ENCODE measurements around the gene PRR33.

DNA sequence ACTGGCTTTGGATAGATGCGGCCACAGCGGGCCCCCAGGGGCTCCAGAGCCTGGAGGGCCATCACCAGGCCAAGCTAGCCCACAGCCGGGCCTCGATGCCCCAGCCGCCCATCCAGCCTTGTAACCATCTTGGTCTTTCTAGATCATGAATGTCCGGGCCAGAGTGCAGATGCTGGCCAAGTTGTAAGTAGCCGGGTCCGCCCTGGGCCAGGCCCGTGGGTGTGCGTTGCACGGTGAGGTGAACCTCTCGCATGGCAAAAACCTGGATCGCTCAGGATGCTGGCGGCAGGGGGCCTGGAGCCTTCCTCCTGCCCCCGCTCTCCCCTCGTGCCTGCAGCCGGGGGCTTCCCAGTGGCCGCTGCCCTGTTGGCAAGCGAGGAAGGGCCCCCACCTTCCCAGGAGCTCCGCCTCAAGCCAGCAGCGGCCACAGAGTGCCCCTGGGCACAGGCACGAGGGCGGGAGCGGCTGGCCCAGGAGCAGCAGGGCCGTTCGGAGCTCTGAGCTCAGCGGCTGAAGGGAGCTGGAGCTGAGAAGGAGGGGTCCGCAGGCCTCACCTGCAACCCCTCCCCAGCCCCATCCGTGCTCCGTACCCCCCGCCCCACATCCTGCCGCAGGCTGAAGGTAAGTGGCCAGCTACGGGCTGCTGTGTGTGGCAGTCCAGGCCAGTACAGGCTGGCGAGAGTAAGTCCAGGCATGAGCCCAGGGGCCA lies 44.5 kb upstream of the PRR33 start:
- TF ChIP-seq, protein P1, sequence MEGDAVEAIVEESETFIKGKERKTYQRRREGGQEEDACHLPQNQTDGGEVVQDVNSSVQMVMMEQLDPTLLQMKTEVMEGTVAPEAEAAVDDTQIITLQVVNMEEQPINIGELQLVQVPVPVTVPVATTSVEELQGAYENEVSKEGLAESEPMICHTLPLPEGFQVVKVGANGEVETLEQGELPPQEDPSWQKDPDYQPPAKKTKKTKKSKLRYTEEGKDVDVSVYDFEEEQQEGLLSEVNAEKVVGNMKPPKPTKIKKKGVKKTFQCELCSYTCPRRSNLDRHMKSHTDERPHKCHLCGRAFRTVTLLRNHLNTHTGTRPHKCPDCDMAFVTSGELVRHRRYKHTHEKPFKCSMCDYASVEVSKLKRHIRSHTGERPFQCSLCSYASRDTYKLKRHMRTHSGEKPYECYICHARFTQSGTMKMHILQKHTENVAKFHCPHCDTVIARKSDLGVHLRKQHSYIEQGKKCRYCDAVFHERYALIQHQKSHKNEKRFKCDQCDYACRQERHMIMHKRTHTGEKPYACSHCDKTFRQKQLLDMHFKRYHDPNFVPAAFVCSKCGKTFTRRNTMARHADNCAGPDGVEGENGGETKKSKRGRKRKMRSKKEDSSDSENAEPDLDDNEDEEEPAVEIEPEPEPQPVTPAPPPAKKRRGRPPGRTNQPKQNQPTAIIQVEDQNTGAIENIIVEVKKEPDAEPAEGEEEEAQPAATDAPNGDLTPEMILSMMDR (IDR thresholded peaks at IDR 0.05; ENCODE audit: poor library complexity) = no peak
- TF ChIP-seq EZH2 (IDR thresholded peaks at IDR 0.05; ENCODE audit: borderline replicate concordance) = no peak
- no peak for TF ChIP-seq EZH2phosphoT487 (IDR thresholded peaks at IDR 0.05; ENCODE audit: low read depth, severe bottlenecking, unreplicated experiment)

Data from hepatocyte (in vitro differentiated cells).